ENCODE data around the gene TBP.

Gene TBP

DNA sequence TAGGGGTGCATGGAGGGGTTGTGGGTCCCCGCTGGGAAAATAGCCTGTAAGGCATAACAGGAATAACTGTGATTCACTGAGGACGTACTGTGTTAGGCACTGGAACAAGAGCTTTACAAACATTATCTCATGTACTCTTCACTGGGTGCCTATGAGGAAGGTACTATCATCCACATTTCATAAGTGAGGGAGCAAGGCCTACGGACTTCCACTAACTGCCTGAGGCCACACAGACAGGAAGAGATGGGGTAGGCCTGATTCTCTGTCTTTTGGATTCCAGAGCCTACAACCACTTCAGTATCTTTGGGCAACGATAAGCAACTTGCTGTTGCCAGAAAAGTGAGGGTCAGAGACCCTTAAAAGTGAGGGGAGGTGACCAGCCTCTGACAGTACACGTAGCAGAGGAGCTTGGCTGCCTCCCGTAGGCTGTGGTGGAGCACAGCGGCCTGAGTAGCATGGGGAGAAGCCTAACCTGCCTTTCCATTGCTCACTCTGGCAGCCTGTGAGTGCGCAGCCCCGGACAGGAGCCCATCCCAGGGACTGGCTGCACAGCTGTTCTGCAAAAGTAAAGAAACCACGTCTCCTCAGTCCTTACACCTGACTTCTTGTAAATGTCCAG is 31.5 kb upstream of the TBP start:
- no peaks in the 10 kb centered on the region for H3K36me3 ChIP-seq (ENCODE audit: control insufficient read depth in 1 of 2, insufficient read depth in 2 of 2, low read length in 2 of 2)
- H4K12ac ChIP-seq (ENCODE audit: low read depth, low read length): no peak overlapping the region
- H4K91ac ChIP-seq (ENCODE audit: low read depth, low read length): no peak overlapping the region
- H2AFZ ChIP-seq (ENCODE audit: insufficient read depth, low read length, poor library complexity): no peak overlapping the region
- H3K79me2 ChIP-seq (ENCODE audit: control insufficient read depth, insufficient read depth, low read length, poor library complexity): no peaks in the 10 kb centered on the region
- no peak overlapping the region for H2BK5ac ChIP-seq (ENCODE audit: low read depth, low read length, poor library complexity)
- no peak overlapping the region for H3K4me2 ChIP-seq (ENCODE audit: low read length)
- no peaks in the 10 kb centered on the region for H3K27me3 ChIP-seq (ENCODE audit: insufficient read depth, low read length)
- no peak overlapping the region for H3K9ac ChIP-seq (ENCODE audit: low read length)
- WGBS (ENCODE audit: extremely low coverage, insufficient coverage, insufficient read length): no CpG with 5 or more reads among the region's 10 CpGs
- H3K9me3 ChIP-seq (ENCODE audit: insufficient read depth, low read depth, low read length): peaks cover 2% of the 10 kb centered on the region
- no peak overlapping the region for H3K14ac ChIP-seq (ENCODE audit: low read length)
- H3K4me3 ChIP-seq (ENCODE audit: low read depth, low read length): no peak overlapping the region
- H2BK12ac ChIP-seq (ENCODE audit: low read length): no peak overlapping the region
- no peak overlapping the region for H4K8ac ChIP-seq (ENCODE audit: low read depth, low read length)
- H2AK5ac ChIP-seq (ENCODE audit: low read length): no peak overlapping the region
- no peak overlapping the region for H3K4ac ChIP-seq (ENCODE audit: low read depth, low read length)
- no peaks in the 10 kb centered on the region for H3K4me1 ChIP-seq (ENCODE audit: control insufficient read depth in 1 of 2, insufficient read depth in 2 of 2, low read length in 2 of 2)
- DNase-seq: no peak
- no peaks in the 10 kb centered on the region for H3K79me1 ChIP-seq (ENCODE audit: low read length)
- no peak overlapping the region for H3K18ac ChIP-seq (ENCODE audit: low read length)
- no peak overlapping the region for H2BK120ac ChIP-seq (ENCODE audit: insufficient read depth, low read length, poor library complexity)
- H3K27ac ChIP-seq (ENCODE audit: low read depth, low read length): no peak overlapping the region
- no peak overlapping the region for H3K23ac ChIP-seq (ENCODE audit: low read length)

DNA sequence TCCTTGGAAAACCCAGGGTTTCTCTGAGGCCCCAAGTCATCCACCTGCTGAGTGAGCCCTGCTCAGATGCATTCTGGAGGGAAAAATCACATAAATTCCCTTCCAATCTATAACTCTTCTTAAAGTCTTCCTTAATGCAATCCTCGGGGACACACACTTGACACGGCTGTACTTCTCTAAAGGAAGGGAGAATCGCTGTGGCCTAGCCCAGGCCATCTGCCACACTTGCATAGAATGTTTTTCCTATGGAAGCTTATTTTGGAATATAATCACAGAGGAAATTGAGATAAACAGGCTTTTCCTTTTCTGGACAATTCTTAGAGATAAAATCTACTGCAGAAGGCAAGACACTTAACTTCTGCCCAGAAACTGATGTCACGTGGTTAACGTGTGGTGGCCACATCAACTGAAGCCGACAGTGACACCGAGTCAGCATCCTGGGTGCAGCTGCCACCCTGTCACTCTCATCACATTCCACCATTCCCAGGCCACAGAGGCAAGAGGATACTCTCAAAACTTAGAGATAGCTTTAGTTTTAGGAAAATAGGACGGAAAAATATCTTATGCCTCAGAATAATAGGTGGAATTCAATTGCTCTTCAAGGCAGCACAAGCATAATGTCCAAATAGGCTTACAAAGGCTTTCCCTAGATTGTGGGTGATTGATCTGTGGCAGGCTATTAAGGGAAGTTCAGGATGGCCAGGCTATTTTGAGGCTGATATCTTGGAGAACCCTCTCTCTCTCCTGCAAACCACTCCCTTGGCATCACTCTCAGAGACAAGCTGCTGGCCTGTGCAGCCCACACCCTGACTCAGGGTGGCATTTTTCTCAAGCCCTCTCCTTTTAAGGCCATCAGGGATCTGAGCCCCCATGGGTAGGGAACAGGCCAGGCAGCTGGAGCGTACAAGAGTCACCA is 30.7 kb upstream of the TBP start:
- no CpG with 5 or more reads among the region's 9 CpGs for WGBS (ENCODE audit: extremely low coverage, insufficient coverage, insufficient read length)
- Histone ChIP-seq H3K4ac (ENCODE audit: low read depth, low read length) (no peak overlapping the region), H3K36me3 (ENCODE audit: control insufficient read depth in 1 of 2, insufficient read depth in 2 of 2, low read length in 2 of 2) (no peaks in the 10 kb centered on the region), H3K4me2 (ENCODE audit: low read length) (no peak overlapping the region), H3K9me3 (ENCODE audit: insufficient read depth, low read depth, low read length) (peaks cover 2% of the 10 kb centered on the region), H4K8ac (ENCODE audit: low read depth, low read length) (no peak overlapping the region), H3K14ac (ENCODE audit: low read length) (no peak overlapping the region), H3K79me2 (ENCODE audit: control insufficient read depth, insufficient read depth, low read length, poor library complexity) (no peaks in the 10 kb centered on the region), H2BK12ac (ENCODE audit: low read length) (no peak overlapping the region), H2AFZ (ENCODE audit: insufficient read depth, low read length, poor library complexity) (no peak overlapping the region), H4K12ac (ENCODE audit: low read depth, low read length) (no peak overlapping the region), H2BK120ac (ENCODE audit: insufficient read depth, low read length, poor library complexity) (no peak overlapping the region), H3K4me3 (ENCODE audit: low read depth, low read length) (no peak overlapping the region), H3K27ac (ENCODE audit: low read depth, low read length) (no peak overlapping the region), H3K23ac (ENCODE audit: low read length) (no peak overlapping the region), H3K79me1 (ENCODE audit: low read length) (no peaks in the 10 kb centered on the region), H3K18ac (ENCODE audit: low read length) (no peak overlapping the region), H2AK5ac (ENCODE audit: low read length) (no peak overlapping the region), H2BK5ac (ENCODE audit: low read depth, low read length, poor library complexity) (peak overlapping the region; percentile 11), H3K4me1 (ENCODE audit: control insufficient read depth in 1 of 2, insufficient read depth in 2 of 2, low read length in 2 of 2) (no peaks in the 10 kb centered on the region), H3K27me3 (ENCODE audit: insufficient read depth, low read length) (no peaks in the 10 kb centered on the region), H3K9ac (ENCODE audit: low read length) (no peak overlapping the region), H4K91ac (ENCODE audit: low read depth, low read length) (no peak overlapping the region)
- no peak for DNase-seq

- no peak for DNase-seq
- Histone ChIP-seq H2BK120ac (ENCODE audit: insufficient read depth, low read length, poor library complexity) (no peak overlapping the region), H4K8ac (ENCODE audit: low read depth, low read length) (no peak overlapping the region), H4K91ac (ENCODE audit: low read depth, low read length) (no peak overlapping the region), H3K79me2 (ENCODE audit: control insufficient read depth, insufficient read depth, low read length, poor library complexity) (no peaks in the 10 kb centered on the region), H3K9ac (ENCODE audit: low read length) (no peak overlapping the region), H3K4me3 (ENCODE audit: low read depth, low read length) (no peak overlapping the region), H3K27me3 (ENCODE audit: insufficient read depth, low read length) (no peaks in the 10 kb centered on the region), H3K23ac (ENCODE audit: low read length) (no peak overlapping the region), H3K14ac (ENCODE audit: low read length) (no peak overlapping the region), H2AK5ac (ENCODE audit: low read length) (no peak overlapping the region), H2BK5ac (ENCODE audit: low read depth, low read length, poor library complexity) (peak overlapping the region; percentile 11), H4K12ac (ENCODE audit: low read depth, low read length) (no peak overlapping the region), H3K9me3 (ENCODE audit: insufficient read depth, low read depth, low read length) (peaks cover 2% of the 10 kb centered on the region), H3K27ac (ENCODE audit: low read depth, low read length) (no peak overlapping the region), H3K36me3 (ENCODE audit: control insufficient read depth in 1 of 2, insufficient read depth in 2 of 2, low read length in 2 of 2) (no peaks in the 10 kb centered on the region), H3K4me2 (ENCODE audit: low read length) (no peak overlapping the region), H2AFZ (ENCODE audit: insufficient read depth, low read length, poor library complexity) (no peak overlapping the region), H2BK12ac (ENCODE audit: low read length) (no peak overlapping the region), H3K18ac (ENCODE audit: low read length) (no peak overlapping the region), H3K4ac (ENCODE audit: low read depth, low read length) (no peak overlapping the region), H3K79me1 (ENCODE audit: low read length) (no peaks in the 10 kb centered on the region), H3K4me1 (ENCODE audit: control insufficient read depth in 1 of 2, insufficient read depth in 2 of 2, low read length in 2 of 2) (no peaks in the 10 kb centered on the region)
- no CpG with 5 or more reads among the region's 5 CpGs for WGBS (ENCODE audit: extremely low coverage, insufficient coverage, insufficient read length)
Measured at GRCh38 chr6:170524172-170524502, 30.0 kb upstream of the TBP start.

GRCh38 chr6:170525795-170526194 is 28.4 kb upstream of the TBP start:
- H2BK12ac ChIP-seq (ENCODE audit: low read length): no peak overlapping the region
- peaks cover 2% of the 10 kb centered on the region for H3K9me3 ChIP-seq (ENCODE audit: insufficient read depth, low read depth, low read length)
- no peak overlapping the region for H2BK5ac ChIP-seq (ENCODE audit: low read depth, low read length, poor library complexity)
- no peak overlapping the region for H3K4me2 ChIP-seq (ENCODE audit: low read length)
- H2AFZ ChIP-seq (ENCODE audit: insufficient read depth, low read length, poor library complexity): no peak overlapping the region
- no peak overlapping the region for H4K12ac ChIP-seq (ENCODE audit: low read depth, low read length)
- H3K4me1 ChIP-seq (ENCODE audit: control insufficient read depth in 1 of 2, insufficient read depth in 2 of 2, low read length in 2 of 2): no peaks in the 10 kb centered on the region
- no peak overlapping the region for H3K23ac ChIP-seq (ENCODE audit: low read length)
- 100% methylated on average over 2 of the region's 7 CpGs for WGBS (ENCODE audit: extremely low coverage, insufficient coverage, insufficient read length)
- H2AK5ac ChIP-seq (ENCODE audit: low read length): no peak overlapping the region
- no peak overlapping the region for H3K9ac ChIP-seq (ENCODE audit: low read length)
- no peak overlapping the region for H3K4ac ChIP-seq (ENCODE audit: low read depth, low read length)
- no peak overlapping the region for H3K27ac ChIP-seq (ENCODE audit: low read depth, low read length)
- no peak for DNase-seq
- no peaks in the 10 kb centered on the region for H3K79me2 ChIP-seq (ENCODE audit: control insufficient read depth, insufficient read depth, low read length, poor library complexity)
- H3K36me3 ChIP-seq (ENCODE audit: control insufficient read depth in 1 of 2, insufficient read depth in 2 of 2, low read length in 2 of 2): no peaks in the 10 kb centered on the region
- no peak overlapping the region for H3K4me3 ChIP-seq (ENCODE audit: low read depth, low read length)
- H3K14ac ChIP-seq (ENCODE audit: low read length): no peak overlapping the region
- H3K79me1 ChIP-seq (ENCODE audit: low read length): no peaks in the 10 kb centered on the region
- no peaks in the 10 kb centered on the region for H3K27me3 ChIP-seq (ENCODE audit: insufficient read depth, low read length)
- H4K91ac ChIP-seq (ENCODE audit: low read depth, low read length): no peak overlapping the region
- no peak overlapping the region for H2BK120ac ChIP-seq (ENCODE audit: insufficient read depth, low read length, poor library complexity)
- no peak overlapping the region for H4K8ac ChIP-seq (ENCODE audit: low read depth, low read length)
- no peak overlapping the region for H3K18ac ChIP-seq (ENCODE audit: low read length)
